Heart right ventricle (tissue), 16 donors: ENCODE results near the gene SMARCAD1. TPM values are rescaled to one million over a fixed set of nuclear protein-coding genes. Genes with fewer than 3 reads are reported as not detected.
"Not testable (repeated sequence)": the region's sequence is repeated elsewhere in the genome, so short reads cannot be mapped to it uniquely, and the experiment has no call there.

Experiments
- ATAC-seq, 8 donors: fragments of 200-7000 bp; cut with Tn5 transposase; one replicate each; pipeline ENCODE4 v1.9.1; 2020; ENCODE audit warnings: mild to moderate bottlenecking in 8 of 8, moderate library complexity in 8 of 8, moderate number of reproducible peaks in 1 of 8
- DNase-seq, 2 donors: peaks; one replicate each; pipeline ENCODE4 v3.0.0-alpha.2; 2020
- H3K27ac ChIP-seq, 10 donors: fragments of 200-600 bp; sonication (generic) in 2 of 10; one replicate each; pipeline versions ENCODE4 v1.5.0 to v1.8.0; 2020 to 2022; ENCODE audit warnings: mild to moderate bottlenecking in 3 of 10
- H3K27me3 ChIP-seq, 7 donors: fragments of 200-600 bp; one replicate each; pipeline ENCODE4 v1.8.0; 2021 to 2022; ENCODE audit warnings: mild to moderate bottlenecking in 2 of 7
- H3K36me3 ChIP-seq, 9 donors: fragments of 200-600 bp; sonication (generic) in 1 of 9; one replicate each; pipeline versions ENCODE4 v1.5.0 to v1.8.0; 2020 to 2022; ENCODE audit warnings: mild to moderate bottlenecking in 2 of 9
- H3K4me1 ChIP-seq, 9 donors: fragments of 200-600 bp; sonication (generic) in 1 of 9; one replicate each; pipeline versions ENCODE4 v1.5.0 to v1.8.0; 2020 to 2022; ENCODE audit warnings: mild to moderate bottlenecking in 4 of 9
- H3K4me3 ChIP-seq, 10 donors: fragments of 200-600 bp; sonication (generic) in 2 of 10; one replicate each; pipeline versions ENCODE4 v1.5.0 to v1.8.0; 2020 to 2022; ENCODE audit warnings: mild to moderate bottlenecking in 7 of 10, moderate library complexity in 2 of 10
- H3K9me3 ChIP-seq, 11 donors: fragments of 200-600 bp in 10 of 11; sonication (generic) in 2 of 11; one replicate each; pipeline versions ENCODE4 v1.5.0 to v1.8.0; 2013 to 2022; ENCODE audit warnings: mild to moderate bottlenecking in 2 of 11, control low read depth in 1 of 11, moderate library complexity in 1 of 11
- WGBS, 2 donors: extraction: QIAGEN DNeasy Blood & Tissue Kit; methylation state at CpG; one replicate each; pipeline ENCODE4 v1.1.7; 2013; ENCODE audit warnings: inconsistent platforms in 1 of 2; 5-methylcytosine and 5-hydroxymethylcytosine counted together
- intact Hi-C, 10 donors: fragments of 100-400 bp; cut with DNase I; formaldehyde crosslinking; loops; one replicate each; pipeline versions ENCODE4 v1.11.1 to v1.14.2; 2022
- polyA plus RNA-seq, 2 donors: library from polyadenylated mRNA; stranded (reverse); fragments of 200-250 nt; gene quantifications; one replicate each; pipeline ENCODE4 v1.2.3, GENCODE V29; 2013
- total RNA-seq, 10 donors: library from RNA; stranded (reverse); fragmentation: NEBNext Ultra II Directional in 3 of 10; extraction: Animal tissue kit (Norgen Biotek cat#: 25700) in 3 of 10; gene quantifications; one replicate each; pipeline versions ENCODE4 v1.2.1 to v1.2.4, GENCODE V29; 2021 to 2023
- TF ChIP-seq, protein P1 (sequence below), 9 donors: fragments of 200-600 bp; sonication (generic) in 2 of 9; IDR thresholded peaks; one replicate each; pipeline versions ENCODE4 v1.5.0 to v1.8.0; 2021 to 2022; ENCODE audit warnings: antibody characterized with exemption in 9 of 9, mild to moderate bottlenecking in 5 of 9, moderate library complexity in 1 of 9
- donor health status: Arrhythmogenic right ventricular cardiomyopathy.
- donor health status: ischemic (EF 13 %, LVEDD 7.1; RV severe dilation, severe dysfunction).
- donor health status: healthy with polysubstance abuse.
- donor health status: DM: no; HTN: yes; CAD: no.
- donor health status: DM: no; HTN: no; CAD: no.
- donor health status: ischemic (EF 25% LVEDD 6.9; RV normal size, moderate dysfunction).
- donor health status: ischemic (EF 25% LVEDD 5.7; RV mildly dilated, moderate dysfunction).
- donor health status: healthy.
- donor health status: DM: yes; HTN: yes; CAD: no.
- donor health status: Ischemic cardiomyopathy.
- donor health status: ischemic (EF 35%, LVEDD 5.7; RV mildly dilated, moderate dysfunction).
- donor health status: nonischemic (EF 11% LVEDD 7.7; RV severe dilation, severe dysfunction).
- donor health status: DM: yes; HTN: yes; CAD: no.
- donor health status: PGD.
- donor health status: ischemic (EF 29% LVEDD 5.4; RV normal size, mild dysfunction).
- donor health status: nonischemic (EF 23%, LVEDD 6.1; RV moderate dilation, normal function).

SMARCAD1 gene
- total and polyA plus RNA-seq, 12 donors, result 4.5 to 15.1 (median 10.8) TPM

DNA sequence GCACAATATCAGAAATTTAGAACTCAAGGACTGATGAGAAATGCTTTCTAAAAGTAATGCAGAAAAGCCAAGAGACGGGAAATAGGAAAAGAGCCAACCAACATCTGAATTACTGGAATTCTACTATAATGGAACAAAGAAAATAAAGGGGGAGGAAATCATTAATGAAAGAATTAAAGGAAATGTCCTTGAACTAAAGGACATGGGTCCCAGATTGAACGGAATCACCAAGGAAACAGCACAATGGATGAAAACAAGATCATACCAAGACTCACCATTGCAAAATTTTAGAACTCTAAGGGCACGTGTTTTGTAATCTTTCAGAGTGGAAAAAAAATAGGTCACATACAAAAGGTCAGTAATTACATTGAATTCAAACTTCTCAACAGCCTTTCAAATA is 99.0 kb downstream of the SMARCAD1 start:
- 43 to 61% methylated on average over 3 of the region's 3 CpGs for WGBS, 2 donors
- H3K4me3 ChIP-seq, result no peak overlapping the region
- no peak overlapping the region for H3K27ac ChIP-seq
- peaks cover 0 to 32% (median 6%) of the 10 kb centered on the region in 9 donors for H3K4me1 ChIP-seq
- no peaks in the 10 kb centered on the region for H3K27me3 ChIP-seq
- ATAC-seq (peak in 2 of 8 donors; percentile 37 to 41), DNase-seq (no peak)
- intact Hi-C loops, result loop anchor here in 5 of 10 donors (5.0 to 10.0 kb wide), 4 partner anchors 86 to 428 kb away; no protein-coding TSS in a partner anchor
- H3K9me3 ChIP-seq, result peaks cover 0 to 4% (median 0%) of the 10 kb centered on the region in 11 donors
- no peaks in the 10 kb centered on the region for H3K36me3 ChIP-seq
- TF ChIP-seq, protein P1, sequence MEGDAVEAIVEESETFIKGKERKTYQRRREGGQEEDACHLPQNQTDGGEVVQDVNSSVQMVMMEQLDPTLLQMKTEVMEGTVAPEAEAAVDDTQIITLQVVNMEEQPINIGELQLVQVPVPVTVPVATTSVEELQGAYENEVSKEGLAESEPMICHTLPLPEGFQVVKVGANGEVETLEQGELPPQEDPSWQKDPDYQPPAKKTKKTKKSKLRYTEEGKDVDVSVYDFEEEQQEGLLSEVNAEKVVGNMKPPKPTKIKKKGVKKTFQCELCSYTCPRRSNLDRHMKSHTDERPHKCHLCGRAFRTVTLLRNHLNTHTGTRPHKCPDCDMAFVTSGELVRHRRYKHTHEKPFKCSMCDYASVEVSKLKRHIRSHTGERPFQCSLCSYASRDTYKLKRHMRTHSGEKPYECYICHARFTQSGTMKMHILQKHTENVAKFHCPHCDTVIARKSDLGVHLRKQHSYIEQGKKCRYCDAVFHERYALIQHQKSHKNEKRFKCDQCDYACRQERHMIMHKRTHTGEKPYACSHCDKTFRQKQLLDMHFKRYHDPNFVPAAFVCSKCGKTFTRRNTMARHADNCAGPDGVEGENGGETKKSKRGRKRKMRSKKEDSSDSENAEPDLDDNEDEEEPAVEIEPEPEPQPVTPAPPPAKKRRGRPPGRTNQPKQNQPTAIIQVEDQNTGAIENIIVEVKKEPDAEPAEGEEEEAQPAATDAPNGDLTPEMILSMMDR (IDR thresholded peaks at IDR 0.05), result no peak

DNA sequence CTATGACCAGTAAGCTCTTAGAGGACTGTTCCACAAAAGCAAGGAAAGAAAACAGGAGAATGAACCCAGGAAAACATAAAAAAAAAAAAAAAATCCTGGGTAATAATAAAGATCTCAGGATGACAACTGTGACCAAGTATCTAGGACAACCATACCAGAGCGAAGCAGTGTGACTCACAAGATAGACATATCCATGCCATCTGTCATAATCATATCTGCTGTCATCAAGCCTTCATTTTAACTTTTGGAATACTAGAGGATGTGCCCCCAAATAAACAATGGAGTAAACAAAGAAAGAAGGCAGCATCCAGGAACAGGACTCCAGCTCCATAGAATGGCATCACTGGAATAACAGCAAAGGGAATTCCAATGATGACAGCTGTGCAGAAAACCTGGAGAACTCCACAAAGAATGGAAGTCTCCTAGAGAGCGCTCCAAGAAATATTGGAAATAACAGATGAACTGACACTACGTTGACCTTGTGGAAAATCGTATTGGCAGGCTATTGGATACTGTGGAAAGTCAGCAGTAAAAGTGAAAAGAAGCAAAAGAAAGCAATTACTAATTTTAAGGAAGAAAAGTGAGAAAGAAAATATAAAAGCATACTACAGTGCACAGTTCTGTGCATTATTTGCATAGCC is 99.7 kb downstream of the SMARCAD1 start:
- DNase-seq (no peak), ATAC-seq (no peak)
- Histone ChIP-seq H3K36me3 (no peaks in the 10 kb centered on the region), H3K4me3 (no peak overlapping the region), H3K4me1 (peaks cover 0 to 32% (median 6%) of the 10 kb centered on the region in 9 donors), H3K27ac (no peak overlapping the region), H3K9me3 (peaks cover 0 to 4% (median 0%) of the 10 kb centered on the region in 11 donors), H3K27me3 (no peaks in the 10 kb centered on the region)
- intact Hi-C loops, result loop anchor here in 5 of 10 donors (5.0 to 10.0 kb wide), 4 partner anchors 85 to 427 kb away; no protein-coding TSS in a partner anchor
- WGBS, 2 donors, result 86 to 90% methylated on average over 4 of the region's 4 CpGs
- TF ChIP-seq, protein P1 (IDR thresholded peaks at IDR 0.05), result no peak

DNA sequence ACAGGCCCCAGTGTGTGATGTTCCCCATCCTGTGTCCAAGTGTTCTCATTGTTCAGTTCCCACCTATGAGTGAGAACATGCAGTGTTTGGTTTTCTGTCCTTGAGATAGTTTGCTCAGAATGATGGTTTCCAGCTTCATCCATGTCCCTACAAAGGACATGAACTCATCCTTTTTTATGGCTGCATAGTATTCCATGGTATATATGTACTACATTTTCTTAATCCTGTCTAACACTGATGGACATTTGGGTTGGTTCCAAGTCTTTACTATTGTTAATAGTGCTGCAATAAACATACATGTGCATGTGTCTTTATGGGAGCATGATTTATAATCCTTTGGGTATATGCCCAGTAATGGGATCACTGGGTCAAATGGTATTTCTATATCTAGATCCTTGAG is 112.3 kb downstream of the SMARCAD1 start:
- H3K4me3 ChIP-seq, result not testable (repeated sequence)

DNA sequence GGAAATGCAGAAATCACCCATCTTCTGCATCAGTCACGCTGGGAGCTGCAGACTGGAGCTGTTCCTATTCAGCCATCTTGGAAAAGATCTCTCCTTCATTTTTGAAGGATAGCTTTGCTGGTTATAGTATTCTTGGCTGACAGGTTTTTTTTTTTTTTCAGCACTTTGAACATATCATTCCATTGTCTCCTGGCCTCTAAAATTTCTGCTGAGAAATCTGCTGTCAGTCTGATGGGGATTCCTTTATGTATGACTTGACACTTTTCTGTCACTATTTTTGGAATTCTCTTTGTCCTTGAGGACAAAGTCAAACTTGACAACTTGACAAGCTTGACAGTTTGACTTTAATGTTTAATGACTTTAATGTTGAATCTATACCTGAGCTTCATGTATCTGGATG is 118.2 kb downstream of the SMARCAD1 start:
- H3K27ac ChIP-seq, result no peak overlapping the region
- ATAC-seq (no peak), DNase-seq (no peak)
- no peaks in the 10 kb centered on the region for H3K4me1 ChIP-seq
- 85 to 90% methylated on average over 1 of the region's 1 CpG for WGBS, 2 donors
- peaks cover 0 to 42% (median 13%) of the 10 kb centered on the region in 11 donors for H3K9me3 ChIP-seq
- no peak overlapping the region for H3K4me3 ChIP-seq
- no peaks in the 10 kb centered on the region for H3K27me3 ChIP-seq
- intact Hi-C loops, result no loop called here
- TF ChIP-seq, protein P1 (IDR thresholded peaks at IDR 0.05), result no peak
- no peaks in the 10 kb centered on the region for H3K36me3 ChIP-seq

More for the DNA sequence above, 112.3 kb downstream of the SMARCAD1 start:
- ATAC-seq, intact Hi-C loops, H3K27ac ChIP-seq, H3K27me3 ChIP-seq, H3K36me3 ChIP-seq, DNase-seq, H3K4me1 ChIP-seq: not testable (repeated sequence)
- peaks cover 0 to 34% (median 0%) of the 10 kb centered on the region in 11 donors for H3K9me3 ChIP-seq

DNA sequence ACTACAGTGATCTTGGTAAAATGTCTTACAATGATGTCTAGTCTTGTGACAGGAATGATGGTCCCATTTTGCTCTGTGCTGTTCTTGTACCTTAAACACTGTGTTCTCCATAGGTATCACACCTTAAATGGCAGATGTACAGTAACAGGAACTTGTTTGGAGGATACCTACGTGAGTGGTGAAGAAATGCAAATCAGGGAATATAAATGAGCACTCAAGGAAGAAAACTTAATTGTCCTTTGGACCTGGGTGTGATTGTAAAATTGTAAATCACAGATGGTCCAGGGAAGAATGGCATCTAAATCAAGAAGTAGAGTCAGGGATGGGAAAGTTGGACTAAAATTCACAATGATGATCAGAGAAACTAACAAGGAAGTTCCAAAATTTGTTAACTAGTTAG is 122.3 kb downstream of the SMARCAD1 start:
- intact Hi-C loops, result loop anchor here in 3 of 10 donors (5.0 to 10.0 kb wide), 3 partner anchors 55 to 405 kb away; no protein-coding TSS in a partner anchor
- DNase-seq (no peak), ATAC-seq (no peak)
- H3K4me1 ChIP-seq, result peaks cover 0 to 15% (median 3%) of the 10 kb centered on the region in 9 donors
- H3K4me3 ChIP-seq, result no peak overlapping the region
- H3K27ac ChIP-seq, result no peak overlapping the region
- no peaks in the 10 kb centered on the region for H3K27me3 ChIP-seq
- TF ChIP-seq, protein P1 (IDR thresholded peaks at IDR 0.05), result no peak
- no peaks in the 10 kb centered on the region for H3K36me3 ChIP-seq
- WGBS, 2 donors, result 74 to 75% methylated on average over 1 of the region's 1 CpG
- peaks cover 0 to 23% (median 13%) of the 10 kb centered on the region in 11 donors for H3K9me3 ChIP-seq
